HG02642 (cell line): ENCODE measurements around the gene RBMS1.
"Not testable (repeated sequence)": the region's sequence is repeated elsewhere in the genome, so short reads cannot be mapped to it uniquely, and the experiment has no call there.

Source experiments
- ATAC-seq: cut with Tn5 transposase; IDR thresholded peaks from one replicate; pipeline ENCODE4 v1.9.1; 2021; ENCODE audit warnings: mild to moderate bottlenecking; ENCODE audit not compliant: unreplicated experiment, poor library complexity

The RBMS1 gene

GRCh38 chr2:160442603-160443002 is 51.0 kb downstream of the RBMS1 start:
- no peak for ATAC-seq

- ATAC-seq, result no peak
These were observed 52.7 kb downstream of the RBMS1 start for GRCh38 chr2:160440888-160441287.

GRCh38 chr2:160439038-160439437 is 54.6 kb downstream of the RBMS1 start:
- ATAC-seq, result not testable (repeated sequence)

GRCh38 chr2:160437273-160437672 is 56.3 kb downstream of the RBMS1 start:
- no peak for ATAC-seq

- no peak for ATAC-seq
These were observed 59.2 kb downstream of the RBMS1 start for GRCh38 chr2:160434254-160434948.

GRCh38 chr2:160433466-160434140 is 60.0 kb downstream of the RBMS1 start:
- ATAC-seq, result no peak

GRCh38 chr2:160432633-160433032 is 61.0 kb downstream of the RBMS1 start:
- no peak for ATAC-seq

- ATAC-seq, result peak; percentile 62
These were observed 62.2 kb downstream of the RBMS1 start for GRCh38 chr2:160431441-160431840.

GRCh38 chr2:160430001-160430344 is 63.6 kb downstream of the RBMS1 start:
- ATAC-seq, result no peak

- ATAC-seq, result no peak
These were observed 64.2 kb downstream of the RBMS1 start for GRCh38 chr2:160429248-160430000.

- ATAC-seq, result no peak
These were observed 65.2 kb downstream of the RBMS1 start for GRCh38 chr2:160428405-160428763.

- peak; percentile 61 for ATAC-seq
These were observed 65.8 kb downstream of the RBMS1 start for GRCh38 chr2:160427629-160428404.

- ATAC-seq, result no peak
These were observed 67.0 kb downstream of the RBMS1 start for GRCh38 chr2:160426604-160427003.

GRCh38 chr2:160425434-160426151 is 68.0 kb downstream of the RBMS1 start:
- no peak for ATAC-seq

GRCh38 chr2:160423126-160423525 is 70.5 kb downstream of the RBMS1 start:
- no peak for ATAC-seq

GRCh38 chr2:160421646-160422501 is 71.7 kb downstream of the RBMS1 start:
- ATAC-seq, result not testable (repeated sequence)

- ATAC-seq, result no peak
These were observed 72.9 kb downstream of the RBMS1 start for GRCh38 chr2:160420711-160421110.

GRCh38 chr2:160419776-160420505 is 73.7 kb downstream of the RBMS1 start:
- no peak for ATAC-seq
